Stimulated activated naive B cell treated with anti-CD40 and anti-IgM and Interleukin-4, amounts not matched to agents 10 μg/mL and 1 μg/mL and 100 μg/mL, for 72 hours (primary cell): Measurements from ENCODE around the gene REV3L.

ENCODE experiments used
- ATAC-seq, 2 donors: fragments of 150-1000 bp; cut with Tn5 transposase; replicated peaks; 2 replicates each; pipeline ENCODE4 v1.10.0; 2021; ENCODE audit warnings: moderate library complexity in 1 of 2
- DNase-seq: peaks from one replicate; pipeline ENCODE4 v3.0.0; 2021
- H3K27ac Mint-ChIP-seq: one replicate; pipeline ENCODE4 v1.8.0; 2022; ENCODE audit warnings: mild to moderate bottlenecking, mixed read lengths
- H3K27me3 Mint-ChIP-seq, 2 donors: one replicate each; pipeline ENCODE4 v1.8.0; 2022; ENCODE audit warnings: mixed read lengths in 2 of 2
- H3K36me3 Mint-ChIP-seq, 2 donors: one replicate each; pipeline ENCODE4 v1.8.0; 2022; ENCODE audit warnings: mixed read lengths in 2 of 2, mild to moderate bottlenecking in 1 of 2
- H3K4me1 Mint-ChIP-seq, 2 donors: one replicate each; pipeline ENCODE4 v1.8.0; 2022; ENCODE audit warnings: mixed read lengths in 2 of 2, mild to moderate bottlenecking in 1 of 2
- H3K4me3 Mint-ChIP-seq, 2 donors: one replicate each; pipeline ENCODE4 v1.8.0; 2022; ENCODE audit warnings: mild to moderate bottlenecking in 2 of 2, mixed read lengths in 2 of 2, moderate library complexity in 1 of 2
- H3K9me3 Mint-ChIP-seq, 2 donors: one replicate each; pipeline ENCODE4 v1.8.0; 2022; ENCODE audit warnings: mixed read lengths in 2 of 2, mild to moderate bottlenecking in 1 of 2

The REV3L gene

GRCh38 chr6:111379302-111379701, 103.7 kb downstream of the REV3L start:
- no peak overlapping the region for H3K4me3 Mint-ChIP-seq
- H3K36me3 Mint-ChIP-seq: peaks cover 35 to 62% of the 10 kb centered on the region in 2 donors
- H3K9me3 Mint-ChIP-seq: no peaks in the 10 kb centered on the region
- H3K27me3 Mint-ChIP-seq: no peaks in the 10 kb centered on the region
- no peak overlapping the region for H3K27ac Mint-ChIP-seq
- DNase-seq: no peak
- no peak for ATAC-seq
- no peaks in the 10 kb centered on the region for H3K4me1 Mint-ChIP-seq

DNA sequence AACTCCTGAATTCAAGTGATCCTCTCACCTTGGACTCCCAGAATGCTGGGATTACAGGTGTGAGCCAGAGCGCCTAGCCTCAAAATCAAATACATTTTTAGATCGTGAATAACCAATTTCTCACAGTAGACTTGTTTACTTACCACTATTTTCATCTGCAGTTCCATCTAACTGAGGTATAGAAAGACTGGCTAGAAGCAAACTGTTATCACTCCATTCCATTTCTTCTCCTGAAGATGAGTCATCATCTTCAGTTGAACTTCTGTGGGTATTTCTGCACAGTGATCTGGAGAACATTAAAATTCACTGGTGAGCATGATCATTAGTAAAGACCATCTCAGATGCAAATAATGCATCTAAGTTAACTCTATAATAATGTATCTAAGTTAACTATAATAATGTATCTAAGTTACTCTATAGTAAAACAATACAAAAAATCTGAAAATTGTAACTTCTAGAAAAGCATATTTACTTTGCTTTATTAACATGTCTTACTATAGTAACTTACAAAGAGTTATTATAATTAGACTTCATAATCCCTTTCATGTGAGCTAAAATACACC, 105.4 kb downstream of the REV3L start:
- Mint-ChIP-seq H3K27ac (no peak overlapping the region), H3K36me3 (peaks cover 33 to 59% of the 10 kb centered on the region in 2 donors), H3K27me3 (no peaks in the 10 kb centered on the region), H3K9me3 (no peaks in the 10 kb centered on the region), H3K4me1 (no peaks in the 10 kb centered on the region), H3K4me3 (no peak overlapping the region)
- peak in 1 of 2 donors; percentile 34 for ATAC-seq
- DNase-seq: no peak

GRCh38 chr6:111367393-111368088, 115.5 kb downstream of the REV3L start:
- Mint-ChIP-seq H3K27ac (no peak overlapping the region), H3K9me3 (no peaks in the 10 kb centered on the region), H3K4me1 (no peaks in the 10 kb centered on the region), H3K27me3 (no peaks in the 10 kb centered on the region), H3K36me3 (peaks cover 20 to 25% of the 10 kb centered on the region in 2 donors), H3K4me3 (no peak overlapping the region)
- DNase-seq (no peak), ATAC-seq (no peak)

- DNase-seq (no peak), ATAC-seq (no peak)
- no peaks in the 10 kb centered on the region for H3K9me3 Mint-ChIP-seq
These were observed 121.4 kb downstream of the REV3L start for GRCh38 chr6:111361648-111362047.

GRCh38 chr6:111358454-111358853, 124.6 kb downstream of the REV3L start:
- H3K27ac Mint-ChIP-seq: peak overlapping the region; percentile 42
- no peak overlapping the region for H3K4me3 Mint-ChIP-seq
- no peaks in the 10 kb centered on the region for H3K4me1 Mint-ChIP-seq
- no peaks in the 10 kb centered on the region for H3K27me3 Mint-ChIP-seq
- H3K36me3 Mint-ChIP-seq: peaks cover 10 to 29% of the 10 kb centered on the region in 2 donors
- no peaks in the 10 kb centered on the region for H3K9me3 Mint-ChIP-seq
- ATAC-seq (no peak), DNase-seq (no peak)

More at GRCh38 chr6:111361648-111362047, 121.4 kb downstream of the REV3L start:
- Mint-ChIP-seq H3K4me1 (no peaks in the 10 kb centered on the region), H3K36me3 (peaks cover 7 to 20% of the 10 kb centered on the region in 2 donors), H3K4me3 (no peak overlapping the region), H3K27ac (no peak overlapping the region), H3K27me3 (no peaks in the 10 kb centered on the region)

DNA sequence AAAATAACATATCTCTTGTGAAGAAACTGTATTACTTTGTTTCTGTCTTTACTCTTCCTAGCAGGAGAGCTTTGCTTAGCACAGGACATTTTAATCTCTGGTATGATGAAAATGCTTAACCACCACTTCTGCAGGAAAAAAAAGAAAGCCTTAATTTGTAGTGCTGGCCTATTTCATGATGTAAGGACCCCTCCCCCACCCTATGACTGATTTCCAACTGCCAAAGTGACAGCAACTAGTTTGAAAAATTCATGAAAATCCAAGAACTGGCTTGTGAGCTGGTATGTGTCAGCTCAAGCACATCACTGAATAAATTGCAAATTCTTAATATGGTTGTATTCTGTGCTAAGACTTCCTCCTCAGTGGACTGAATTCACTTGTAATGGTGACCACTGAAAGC, 125.3 kb downstream of the REV3L start:
- ATAC-seq (no peak), DNase-seq (no peak)
- Mint-ChIP-seq H3K9me3 (no peaks in the 10 kb centered on the region), H3K27me3 (no peaks in the 10 kb centered on the region), H3K27ac (no peak overlapping the region), H3K36me3 (peaks cover 10 to 23% of the 10 kb centered on the region in 2 donors), H3K4me1 (no peaks in the 10 kb centered on the region), H3K4me3 (no peak overlapping the region)

- DNase-seq (no peak), ATAC-seq (no peak)
- peaks cover 18 to 33% of the 10 kb centered on the region in 2 donors for H3K36me3 Mint-ChIP-seq
- no peaks in the 10 kb centered on the region for H3K27me3 Mint-ChIP-seq
- H3K4me1 Mint-ChIP-seq: no peaks in the 10 kb centered on the region
- no peak overlapping the region for H3K4me3 Mint-ChIP-seq
- no peak overlapping the region for H3K27ac Mint-ChIP-seq
- H3K9me3 Mint-ChIP-seq: no peaks in the 10 kb centered on the region
These were observed 126.5 kb downstream of the REV3L start for GRCh38 chr6:111356551-111356950.

- no peak overlapping the region for H3K4me3 Mint-ChIP-seq
- H3K36me3 Mint-ChIP-seq: peaks cover 20 to 32% of the 10 kb centered on the region in 2 donors
- ATAC-seq: no peak
- no peak for DNase-seq
- no peaks in the 10 kb centered on the region for H3K27me3 Mint-ChIP-seq
- H3K4me1 Mint-ChIP-seq: no peaks in the 10 kb centered on the region
- H3K9me3 Mint-ChIP-seq: no peaks in the 10 kb centered on the region
- peak overlapping the region; percentile 6 for H3K27ac Mint-ChIP-seq
These were observed 128.1 kb downstream of the REV3L start for GRCh38 chr6:111354758-111355555.

DNA sequence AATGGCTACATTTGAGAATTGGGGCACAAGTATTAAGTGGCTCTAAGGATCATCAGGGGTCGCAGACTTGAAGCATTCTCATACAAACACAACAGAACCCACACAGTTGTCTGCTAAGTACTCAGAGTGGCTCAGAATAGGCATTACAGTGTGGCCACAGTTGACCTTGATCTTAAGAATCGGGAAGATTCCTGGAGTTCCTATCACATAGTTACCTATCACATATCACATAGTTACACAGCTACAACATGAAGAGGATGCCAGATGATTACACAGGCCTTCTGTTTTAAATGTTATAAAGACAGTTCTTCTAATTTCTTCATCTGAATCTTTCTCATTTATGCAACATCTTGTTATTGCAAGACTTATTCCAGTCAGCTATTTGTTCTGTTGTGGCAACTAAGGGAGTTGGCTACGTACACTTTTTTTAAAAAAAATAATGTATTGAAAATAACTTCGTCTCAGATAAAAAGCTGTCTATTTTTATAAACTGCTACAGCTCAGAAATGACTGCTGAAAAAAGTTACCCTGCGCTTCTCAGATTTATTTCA, 129.0 kb downstream of the REV3L start:
- no peak for ATAC-seq
- no peaks in the 10 kb centered on the region for H3K27me3 Mint-ChIP-seq
- no peaks in the 10 kb centered on the region for H3K9me3 Mint-ChIP-seq
- H3K27ac Mint-ChIP-seq: no peak overlapping the region
- peaks cover 20 to 32% of the 10 kb centered on the region in 2 donors for H3K36me3 Mint-ChIP-seq
- no peaks in the 10 kb centered on the region for H3K4me1 Mint-ChIP-seq
- DNase-seq: no peak
- H3K4me3 Mint-ChIP-seq: no peak overlapping the region

- H3K36me3 Mint-ChIP-seq: peaks cover 17 to 24% of the 10 kb centered on the region in 2 donors
These were observed 135.4 kb downstream of the REV3L start for GRCh38 chr6:111347589-111347988.

DNA sequence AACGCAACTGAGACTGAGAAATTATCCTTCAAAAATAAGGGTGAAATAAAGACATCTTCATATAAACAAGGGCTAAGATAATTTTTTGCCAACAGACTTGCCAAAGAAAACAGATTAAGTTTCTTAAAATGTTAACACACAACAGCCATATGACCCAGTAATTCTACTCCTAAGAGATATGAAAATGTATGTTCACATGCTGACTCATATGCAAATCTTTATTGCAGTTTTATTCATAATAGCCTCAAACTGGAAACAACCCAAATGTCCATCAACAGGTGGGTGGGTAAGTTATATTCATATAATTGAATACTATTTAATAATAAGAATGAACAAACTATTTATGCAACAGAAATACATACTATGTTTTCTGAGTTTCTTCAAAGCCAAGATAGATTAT, 140.1 kb downstream of the REV3L start:
- ATAC-seq (peak in 1 of 2 donors; percentile 56), DNase-seq (no peak)
- Mint-ChIP-seq H3K4me1 (peaks cover 9% of the 10 kb centered on the region in 2 donors), H3K36me3 (peaks cover 21 to 28% of the 10 kb centered on the region in 2 donors), H3K4me3 (no peak overlapping the region), H3K27ac (no peak overlapping the region), H3K27me3 (no peaks in the 10 kb centered on the region), H3K9me3 (no peaks in the 10 kb centered on the region)

More at GRCh38 chr6:111347589-111347988, 135.4 kb downstream of the REV3L start:
- H3K27ac Mint-ChIP-seq: no peak overlapping the region
- peaks cover 1 to 3% of the 10 kb centered on the region in 2 donors for H3K4me1 Mint-ChIP-seq
- DNase-seq: no peak
- H3K9me3 Mint-ChIP-seq: no peaks in the 10 kb centered on the region
- H3K27me3 Mint-ChIP-seq: no peaks in the 10 kb centered on the region
- ATAC-seq: no peak
- no peak overlapping the region for H3K4me3 Mint-ChIP-seq

GRCh38 chr6:111339294-111339693, 143.7 kb downstream of the REV3L start:
- H3K4me1 Mint-ChIP-seq: peaks cover 9% of the 10 kb centered on the region in 2 donors
- ATAC-seq (no peak), DNase-seq (no peak)
- H3K36me3 Mint-ChIP-seq: peaks cover 16 to 22% of the 10 kb centered on the region in 2 donors
- H3K9me3 Mint-ChIP-seq: no peaks in the 10 kb centered on the region
- H3K27ac Mint-ChIP-seq: no peak overlapping the region
- no peak overlapping the region for H3K4me3 Mint-ChIP-seq
- H3K27me3 Mint-ChIP-seq: no peaks in the 10 kb centered on the region

DNA sequence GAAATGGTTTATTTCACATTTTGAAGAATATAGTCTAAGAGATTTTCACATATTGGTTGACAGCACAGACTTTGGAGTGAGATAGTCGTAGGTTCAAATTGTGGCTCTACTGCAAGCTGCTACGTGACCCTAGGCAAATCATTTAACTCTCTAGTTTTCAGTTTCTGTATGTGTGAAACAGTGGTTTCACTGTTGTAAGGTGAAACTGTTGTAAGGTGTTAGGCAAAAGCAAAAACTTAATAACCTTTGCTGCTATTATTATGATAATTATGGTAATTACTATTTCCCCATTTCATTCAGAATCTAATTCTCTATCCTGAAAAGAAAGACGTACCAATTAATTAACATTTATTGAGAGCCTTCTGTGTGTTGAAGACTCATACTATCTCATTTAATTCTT, 144.2 kb downstream of the REV3L start:
- Mint-ChIP-seq H3K4me3 (no peak overlapping the region), H3K9me3 (no peaks in the 10 kb centered on the region), H3K36me3 (peaks cover 16 to 22% of the 10 kb centered on the region in 2 donors), H3K27ac (no peak overlapping the region), H3K4me1 (peaks cover 9% of the 10 kb centered on the region in 2 donors), H3K27me3 (no peaks in the 10 kb centered on the region)
- DNase-seq: no peak
- peak; percentile 41 to 76 for ATAC-seq

DNA sequence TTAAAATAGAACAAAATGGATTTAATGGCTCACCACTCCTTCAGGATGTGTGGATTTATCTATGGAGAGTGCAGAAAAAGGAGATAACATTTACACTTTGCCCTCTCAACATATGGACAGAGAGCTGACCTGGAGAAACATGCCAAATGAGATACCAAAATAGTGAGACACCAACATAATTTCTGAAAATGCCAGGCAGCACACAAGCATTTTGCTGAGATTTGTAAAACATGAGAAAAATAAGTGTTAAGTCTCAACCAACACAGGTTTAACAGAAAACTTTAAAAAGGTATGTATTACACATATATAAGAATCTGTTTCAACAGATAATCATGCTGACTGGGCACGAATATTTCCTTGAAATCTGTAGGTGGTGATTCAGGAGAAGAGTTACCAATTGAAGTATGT, 145.2 kb downstream of the REV3L start:
- no peaks in the 10 kb centered on the region for H3K9me3 Mint-ChIP-seq
- H3K27ac Mint-ChIP-seq: no peak overlapping the region
- H3K4me1 Mint-ChIP-seq: peaks cover 9% of the 10 kb centered on the region in 2 donors
- no peaks in the 10 kb centered on the region for H3K27me3 Mint-ChIP-seq
- DNase-seq: no peak
- peaks cover 21 to 27% of the 10 kb centered on the region in 2 donors for H3K36me3 Mint-ChIP-seq
- H3K4me3 Mint-ChIP-seq: no peak overlapping the region
- no peak for ATAC-seq
